ENCODE results near the gene POLR1A.

Gene POLR1A

DNA sequence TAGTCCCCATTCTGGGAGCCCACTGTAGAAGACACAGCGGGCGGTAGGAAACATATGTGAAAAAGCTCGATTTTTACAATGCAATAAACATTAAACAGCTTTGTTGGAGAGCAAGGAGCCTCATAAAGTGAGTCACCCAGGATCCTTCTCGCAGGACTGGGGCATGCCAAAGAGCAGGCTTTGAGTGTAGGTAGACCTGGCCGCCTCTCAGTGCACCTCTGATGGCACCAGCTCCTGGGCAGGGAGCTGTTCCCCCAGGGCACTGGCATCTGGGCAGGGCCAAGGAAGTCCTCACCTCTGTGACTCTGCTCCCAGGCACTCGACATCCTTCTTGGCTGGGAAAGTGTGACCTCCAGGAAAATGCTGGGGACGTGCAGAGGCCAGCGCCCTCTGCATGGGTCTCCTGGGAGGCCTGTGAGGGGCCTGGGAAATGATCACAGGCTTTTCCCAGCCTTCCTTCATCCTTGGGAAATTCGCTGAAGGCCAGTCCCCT, 94.2 kb downstream of the POLR1A start:
- H3K4me1 ChIP-seq: no peaks in the 10 kb centered on the region
- intact Hi-C loops (cut with DNase I; ENCODE audit: low total_unique reads): no loop called here
- H3K4me3 ChIP-seq: no peak overlapping the region
- H3K36me3 ChIP-seq: no peaks in the 10 kb centered on the region
- DNase-seq: peak in 1 of 2 donors; percentile 41
- H3K27me3 ChIP-seq: no peaks in the 10 kb centered on the region
- no peak overlapping the region for H3K27ac ChIP-seq
- no peak for TF ChIP-seq CTCF (IDR thresholded peaks at IDR 0.05)
- H3K9me3 ChIP-seq: peaks cover 0 to 19% (median 0%) of the 10 kb centered on the region in 3 donors

DNA sequence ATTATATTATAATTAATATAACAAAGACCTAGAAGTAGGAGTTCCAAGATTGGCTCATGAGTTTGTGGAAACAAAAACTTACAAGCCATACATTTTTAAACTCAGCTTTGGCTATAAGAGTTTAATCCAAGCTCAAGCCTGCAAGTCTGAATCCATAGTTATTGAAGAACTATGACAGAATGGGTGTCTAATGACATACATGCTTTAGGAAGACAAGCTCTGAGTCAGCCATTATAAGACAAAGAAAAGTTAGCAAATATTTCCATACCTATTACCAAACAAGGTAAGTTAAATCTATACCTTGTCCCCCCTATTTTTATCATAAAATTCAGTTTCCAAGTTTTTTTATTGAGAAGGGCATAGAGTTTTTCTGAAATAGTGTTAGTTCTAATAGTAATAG, 95.6 kb downstream of the POLR1A start:
- Histone ChIP-seq H3K27ac (no peak overlapping the region), H3K9me3 (peaks cover 0 to 25% (median 0%) of the 10 kb centered on the region in 3 donors), H3K4me1 (no peaks in the 10 kb centered on the region), H3K36me3 (no peaks in the 10 kb centered on the region), H3K27me3 (no peaks in the 10 kb centered on the region), H3K4me3 (no peak overlapping the region)
- TF ChIP-seq CTCF (IDR thresholded peaks at IDR 0.05): no peak
- intact Hi-C loops (cut with DNase I; ENCODE audit: low total_unique reads): no loop called here
- no peak for DNase-seq

DNA sequence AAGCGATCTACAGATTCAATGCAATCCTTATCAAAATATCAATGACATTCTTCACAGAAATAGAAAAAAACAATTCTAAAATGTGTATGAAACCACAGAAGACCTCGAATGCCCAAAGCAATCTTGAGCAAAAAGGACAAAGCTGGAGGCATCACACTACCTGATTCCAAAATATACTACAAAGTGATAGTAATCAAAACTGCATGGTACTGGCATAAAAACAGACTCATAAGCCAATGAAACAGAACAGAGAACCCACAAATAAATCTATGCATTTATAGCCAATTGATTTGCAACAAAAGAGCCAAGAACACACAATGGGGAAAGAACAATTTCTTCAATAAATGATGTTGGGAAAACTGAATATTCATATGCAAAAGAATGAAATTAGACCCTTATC, 99.2 kb downstream of the POLR1A start:
- DNase-seq: no peak
- H3K4me3 ChIP-seq: no peak overlapping the region
- no peaks in the 10 kb centered on the region for H3K27me3 ChIP-seq
- intact Hi-C loops (cut with DNase I; ENCODE audit: low total_unique reads): no loop called here
- TF ChIP-seq CTCF (IDR thresholded peaks at IDR 0.05): no peak
- H3K9me3 ChIP-seq: peaks cover 0 to 14% (median 0%) of the 10 kb centered on the region in 3 donors
- no peaks in the 10 kb centered on the region for H3K4me1 ChIP-seq
- no peaks in the 10 kb centered on the region for H3K36me3 ChIP-seq
- no peak overlapping the region for H3K27ac ChIP-seq

DNA sequence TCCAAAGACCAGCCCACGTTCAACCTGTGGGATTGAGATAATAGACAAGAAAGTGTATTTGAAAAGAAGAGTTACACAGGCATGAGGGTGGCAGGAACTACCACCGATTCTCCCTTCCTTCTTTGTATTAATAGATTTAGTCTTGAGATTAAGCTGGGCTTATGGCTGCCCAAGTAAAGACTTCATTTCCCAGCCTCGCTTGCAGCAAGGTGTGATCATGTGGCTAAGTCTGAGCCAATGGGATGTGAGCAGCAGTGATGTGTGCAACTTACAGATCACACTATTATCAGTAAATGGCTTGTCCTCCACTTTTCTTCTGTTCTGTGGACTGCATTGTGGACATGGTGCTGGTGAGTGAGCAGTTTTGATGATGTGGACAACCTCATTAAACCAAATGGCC, 101.7 kb downstream of the POLR1A start:
- H3K27ac ChIP-seq: no peak overlapping the region
- no peak overlapping the region for H3K4me3 ChIP-seq
- no peak for TF ChIP-seq CTCF (IDR thresholded peaks at IDR 0.05)
- intact Hi-C loops (cut with DNase I; ENCODE audit: low total_unique reads): no loop called here
- DNase-seq: peak in 1 of 2 donors; percentile 24
- H3K27me3 ChIP-seq: no peaks in the 10 kb centered on the region
- peaks cover 0 to 14% (median 0%) of the 10 kb centered on the region in 3 donors for H3K9me3 ChIP-seq
- H3K36me3 ChIP-seq: no peaks in the 10 kb centered on the region
- peaks cover 0 to 21% (median 16%) of the 10 kb centered on the region in 4 donors for H3K4me1 ChIP-seq

- DNase-seq: peak in 1 of 2 donors; percentile 40
- no peak for TF ChIP-seq CTCF (IDR thresholded peaks at IDR 0.05)
- H3K27ac ChIP-seq: no peak overlapping the region
- no peak overlapping the region for H3K4me3 ChIP-seq
- peaks cover 0 to 14% (median 0%) of the 10 kb centered on the region in 3 donors for H3K9me3 ChIP-seq
- peaks cover 0 to 30% (median 25%) of the 10 kb centered on the region in 4 donors for H3K4me1 ChIP-seq
- no peaks in the 10 kb centered on the region for H3K27me3 ChIP-seq
- intact Hi-C loops (cut with DNase I; ENCODE audit: low total_unique reads): no loop called here
- H3K36me3 ChIP-seq: no peaks in the 10 kb centered on the region
Observed at GRCh38 chr2:86003104-86003503, 102.6 kb downstream of the POLR1A start.

DNA sequence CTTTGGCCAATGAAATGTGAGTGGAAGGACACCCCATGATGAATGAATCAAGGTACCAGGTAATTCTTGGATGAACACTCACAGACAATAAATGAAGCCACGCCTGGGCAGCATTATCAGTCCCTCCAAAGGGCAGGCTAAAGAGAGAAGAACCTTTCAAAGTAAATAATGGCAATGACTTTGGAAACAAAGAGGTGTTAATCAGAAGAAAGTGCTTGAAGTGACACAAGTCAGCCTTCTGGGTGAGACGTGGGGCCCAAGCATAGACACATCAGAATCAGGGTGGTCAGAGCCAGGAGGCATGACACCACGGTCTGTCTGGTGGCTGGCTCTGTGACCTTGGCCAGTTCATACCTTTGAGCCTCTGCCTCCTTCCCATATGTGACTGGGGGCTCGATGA, 103.3 kb downstream of the POLR1A start:
- H3K27me3 ChIP-seq: no peaks in the 10 kb centered on the region
- H3K9me3 ChIP-seq: peaks cover 0 to 8% (median 0%) of the 10 kb centered on the region in 3 donors
- no peak for TF ChIP-seq CTCF (IDR thresholded peaks at IDR 0.05)
- H3K4me1 ChIP-seq: peaks cover 0 to 37% (median 32%) of the 10 kb centered on the region in 4 donors
- intact Hi-C loops (cut with DNase I; ENCODE audit: low total_unique reads): no loop called here
- no peak overlapping the region for H3K4me3 ChIP-seq
- H3K27ac ChIP-seq: no peak overlapping the region
- H3K36me3 ChIP-seq: no peaks in the 10 kb centered on the region
- peak in 1 of 2 donors; percentile 25 for DNase-seq
